T-helper 1 cell (primary cell): ENCODE data around the gene KLHDC7A.

Source experiments
- DNase-seq, 5 donors: peaks; one replicate each; pipeline ENCODE4 v3.0.0-alpha.2; 2012 to 2020

The KLHDC7A gene

DNA sequence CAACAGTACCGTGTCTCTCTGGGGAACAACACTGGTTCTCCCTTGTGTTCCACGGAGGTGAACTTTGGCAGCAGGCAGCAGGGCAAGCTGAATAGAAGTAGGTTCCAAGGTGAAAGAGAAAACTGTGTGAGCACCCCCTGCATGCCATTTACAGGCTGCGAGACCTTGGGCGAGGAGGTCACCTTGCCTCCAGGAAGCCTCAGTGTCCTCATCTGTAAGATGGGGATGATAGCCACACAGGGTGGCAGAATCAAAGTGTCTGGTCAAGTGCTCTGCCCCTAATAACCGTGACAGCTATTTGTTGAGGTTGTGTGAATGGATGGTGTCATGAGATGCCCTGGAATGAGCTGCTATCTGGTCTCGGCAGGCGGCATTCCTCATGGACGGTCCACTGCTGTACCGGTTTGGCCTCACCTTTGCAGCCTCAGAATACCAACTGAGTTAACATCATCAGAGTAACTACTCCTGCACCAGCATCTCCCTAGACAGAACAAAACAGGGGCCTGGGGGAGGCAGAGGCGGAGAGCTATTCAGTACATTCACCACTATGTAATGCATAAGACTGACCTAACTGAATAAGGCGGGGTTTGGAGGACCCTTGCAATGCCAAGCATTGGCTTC lies 7.4 kb upstream of the KLHDC7A start:
- DNase-seq: no peak

DNA sequence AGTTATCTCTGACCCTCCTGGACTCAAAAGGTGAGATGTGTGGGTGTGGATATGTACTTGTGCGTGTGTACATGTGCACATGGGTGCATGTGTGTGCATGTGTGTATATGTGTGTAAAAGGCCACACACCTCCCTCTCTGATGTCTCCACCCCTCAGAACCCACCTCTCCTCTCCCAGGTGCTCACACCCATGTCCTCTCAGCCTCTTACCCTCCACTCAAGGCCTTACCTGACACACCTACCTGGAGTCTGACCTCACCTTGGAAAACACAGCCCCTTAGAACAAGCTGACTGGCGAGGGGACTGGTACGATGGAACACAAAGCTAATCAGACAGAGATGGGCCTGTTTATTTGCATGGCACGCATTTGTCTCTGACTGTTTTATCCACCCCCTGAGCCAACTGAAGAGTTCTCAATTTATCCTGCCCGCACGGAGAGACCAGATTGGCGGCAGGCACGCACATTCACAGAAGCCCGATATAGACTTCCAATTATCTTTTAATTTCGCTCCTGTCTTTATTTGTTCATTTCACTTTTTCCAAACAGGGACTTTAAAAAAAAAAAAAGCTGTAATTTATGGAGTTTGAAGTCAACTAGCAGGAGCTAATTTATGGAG lies 6.1 kb upstream of the KLHDC7A start:
- no peak for DNase-seq

DNA sequence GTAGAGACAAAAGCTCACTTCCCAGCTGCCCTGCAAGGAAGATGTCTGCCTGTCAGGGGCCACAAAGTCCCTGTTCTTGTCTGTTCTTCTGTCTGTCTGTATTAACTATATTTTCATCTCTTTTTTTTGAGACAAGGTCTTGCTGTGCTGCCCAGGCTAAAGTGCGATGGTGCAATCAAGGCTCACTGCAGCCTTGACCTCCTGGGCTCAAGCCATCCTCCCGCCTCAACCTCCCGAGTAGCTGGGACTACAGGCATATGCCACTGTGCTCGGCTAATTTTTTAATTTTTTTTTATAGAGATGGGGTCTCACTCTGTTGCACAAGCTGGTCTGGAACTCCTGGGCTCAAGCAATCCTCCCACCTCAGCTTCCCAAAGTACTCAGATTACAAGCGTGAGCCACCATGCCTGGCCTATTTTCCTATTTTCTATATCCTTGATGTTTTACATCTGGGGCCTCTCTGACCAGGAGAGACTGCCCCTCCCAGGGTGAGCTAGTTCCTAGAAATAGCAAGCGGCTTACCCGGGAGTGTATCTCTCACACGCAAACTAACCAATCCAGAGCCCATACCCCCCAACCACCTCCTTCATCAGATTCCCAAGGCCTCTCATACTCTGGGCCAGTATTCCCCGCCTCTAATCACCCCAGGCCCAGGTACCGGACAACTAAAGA lies 5.4 kb upstream of the KLHDC7A start:
- no peak for DNase-seq

DNA sequence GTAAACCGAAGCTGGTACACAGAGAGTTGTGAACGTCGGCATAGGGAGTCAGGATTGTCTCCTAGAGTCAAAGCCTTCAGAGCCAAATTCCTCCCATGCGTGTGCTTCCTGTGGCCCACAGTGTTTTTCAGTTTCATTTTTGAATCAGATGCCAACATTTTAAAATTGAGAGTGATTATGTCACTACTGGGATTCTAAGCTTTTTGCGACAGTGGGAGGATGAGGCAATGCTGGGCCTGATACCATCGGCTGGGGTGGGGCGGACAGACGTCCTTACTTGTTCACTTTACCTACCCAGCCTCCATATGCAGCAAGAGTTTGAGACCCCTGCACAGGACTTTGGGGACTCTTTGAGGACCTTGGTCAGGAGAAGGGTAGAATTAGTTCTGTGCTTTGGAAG lies 1.3 kb upstream of the KLHDC7A start:
- peak in 1 of 5 donors; percentile 19 for DNase-seq

DNA sequence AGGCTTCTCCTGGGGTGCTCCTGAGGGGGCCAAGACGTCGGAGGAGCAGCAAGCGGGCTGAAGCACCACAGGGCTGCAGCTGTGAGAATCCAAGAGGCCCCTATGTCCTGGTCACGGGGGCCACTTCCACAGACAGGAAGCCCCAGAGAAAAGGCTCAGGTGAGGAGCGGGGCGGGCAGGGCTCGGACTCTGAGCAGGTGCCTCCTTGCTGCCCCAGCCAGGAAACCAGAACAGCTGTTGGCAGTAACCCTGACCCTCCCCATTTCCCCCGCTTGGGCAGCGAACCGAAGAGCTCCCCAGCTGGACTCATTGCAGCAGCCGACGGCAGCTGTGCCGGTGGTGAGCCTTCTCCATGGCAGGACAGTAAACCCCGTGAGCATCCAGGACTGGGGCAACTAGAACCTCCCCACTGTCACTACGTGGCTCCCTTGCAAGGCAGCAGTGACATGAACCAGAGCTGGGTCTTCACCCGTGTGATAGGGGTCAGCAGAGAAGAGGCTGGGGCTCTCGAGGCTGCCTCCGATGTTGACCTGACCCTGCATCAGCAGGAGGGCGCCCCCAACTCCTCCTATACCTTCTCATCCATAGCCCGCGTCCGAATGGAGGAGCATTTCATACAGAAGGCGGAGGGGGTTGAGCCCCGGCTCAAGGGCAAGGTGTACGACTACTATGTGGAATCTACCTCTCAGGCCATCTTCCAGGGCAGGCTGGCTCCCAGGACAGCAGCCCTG lies 625 bp downstream of the KLHDC7A start:
- DNase-seq: no peak

DNA sequence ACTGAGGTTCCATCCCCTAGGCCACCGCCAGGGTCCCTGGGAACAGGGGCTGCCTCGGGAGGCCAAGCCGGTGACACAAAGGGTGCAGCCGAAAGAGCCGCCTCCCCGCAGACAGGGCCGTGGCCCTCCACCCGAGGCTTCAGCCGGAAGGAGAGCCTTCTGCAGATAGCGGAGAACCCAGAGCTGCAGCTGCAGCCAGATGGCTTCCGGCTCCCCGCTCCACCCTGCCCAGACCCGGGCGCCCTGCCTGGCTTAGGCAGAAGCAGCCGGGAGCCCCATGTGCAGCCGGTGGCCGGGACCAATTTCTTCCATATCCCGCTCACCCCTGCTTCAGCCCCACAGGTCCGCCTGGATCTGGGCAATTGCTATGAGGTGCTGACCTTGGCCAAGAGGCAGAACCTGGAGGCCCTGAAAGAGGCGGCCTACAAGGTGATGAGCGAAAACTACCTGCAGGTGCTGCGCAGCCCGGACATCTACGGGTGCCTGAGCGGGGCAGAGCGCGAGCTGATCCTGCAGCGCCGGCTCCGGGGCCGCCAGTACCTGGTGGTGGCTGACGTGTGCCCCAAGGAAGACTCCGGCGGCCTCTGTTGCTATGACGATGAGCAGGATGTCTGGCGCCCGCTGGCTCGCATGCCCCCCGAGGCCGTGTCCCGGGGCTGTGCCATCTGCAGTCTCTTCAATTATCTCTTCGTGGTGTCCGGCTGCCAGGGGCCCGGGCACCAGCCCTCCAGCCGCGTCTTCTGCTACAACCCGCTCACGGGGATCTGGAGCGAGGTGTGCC lies 1.4 kb downstream of the KLHDC7A start:
- no peak for DNase-seq

DNA sequence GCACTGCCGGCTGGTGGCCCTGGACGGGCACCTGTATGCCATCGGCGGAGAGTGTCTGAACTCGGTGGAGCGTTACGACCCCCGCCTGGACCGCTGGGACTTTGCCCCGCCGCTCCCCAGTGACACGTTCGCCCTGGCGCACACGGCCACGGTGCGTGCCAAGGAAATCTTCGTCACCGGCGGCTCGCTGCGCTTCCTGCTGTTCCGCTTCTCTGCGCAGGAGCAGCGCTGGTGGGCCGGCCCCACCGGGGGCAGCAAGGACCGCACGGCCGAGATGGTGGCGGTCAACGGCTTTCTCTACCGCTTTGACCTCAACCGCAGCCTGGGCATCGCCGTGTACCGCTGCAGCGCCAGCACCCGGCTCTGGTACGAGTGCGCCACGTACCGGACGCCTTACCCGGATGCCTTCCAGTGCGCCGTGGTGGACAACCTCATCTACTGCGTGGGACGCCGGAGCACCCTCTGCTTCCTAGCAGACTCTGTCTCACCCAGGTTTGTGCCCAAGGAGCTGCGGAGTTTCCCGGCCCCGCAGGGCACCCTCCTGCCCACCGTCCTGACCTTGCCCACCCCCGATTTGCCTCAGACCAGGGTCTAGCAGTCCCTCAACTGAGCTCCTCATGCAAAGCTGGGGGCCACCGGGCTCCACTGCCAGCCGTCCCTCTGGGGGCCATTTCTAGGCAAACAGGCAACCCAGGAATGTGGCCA lies 2.1 kb downstream of the KLHDC7A start:
- no peak for DNase-seq

DNA sequence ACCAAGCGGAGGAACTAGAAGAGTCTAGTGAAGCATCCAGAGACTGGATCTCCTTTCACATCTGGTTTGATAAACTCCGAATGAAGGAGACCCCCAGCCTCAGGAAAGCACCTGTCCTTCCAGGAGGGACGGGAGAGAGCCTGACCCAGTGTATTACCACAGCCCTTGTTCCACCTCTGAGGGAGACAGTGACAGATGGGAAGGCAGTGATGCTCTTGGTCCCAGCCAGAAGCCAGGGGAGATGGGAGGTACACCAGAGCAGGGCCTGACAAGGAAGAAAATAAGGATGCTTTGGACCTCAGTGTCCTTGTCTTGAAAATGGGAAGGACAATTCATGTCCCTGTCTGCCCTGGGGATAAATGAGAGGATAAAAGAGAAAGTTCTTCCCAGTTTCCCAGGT lies 3.5 kb downstream of the KLHDC7A start:
- DNase-seq: no peak

DNA sequence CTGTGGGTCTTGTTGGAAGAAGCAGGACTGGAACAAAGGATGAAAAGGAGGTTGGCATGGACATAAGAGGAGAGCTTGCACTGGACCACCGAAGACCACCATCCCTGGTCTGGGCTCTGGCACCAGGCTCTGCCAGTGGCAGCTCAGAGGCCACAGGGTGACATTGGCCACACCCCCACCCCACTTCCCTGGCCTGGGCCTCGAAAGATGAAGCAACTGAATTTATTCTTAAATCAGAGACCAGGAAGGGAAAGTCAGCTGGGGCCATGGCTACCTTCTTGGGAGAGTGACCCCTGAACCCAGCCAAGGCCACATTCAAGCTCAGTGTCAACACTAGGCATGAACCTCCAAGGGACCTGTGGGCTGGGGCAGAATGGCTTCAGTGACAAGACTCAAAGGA lies 4.0 kb downstream of the KLHDC7A start:
- no peak for DNase-seq

DNA sequence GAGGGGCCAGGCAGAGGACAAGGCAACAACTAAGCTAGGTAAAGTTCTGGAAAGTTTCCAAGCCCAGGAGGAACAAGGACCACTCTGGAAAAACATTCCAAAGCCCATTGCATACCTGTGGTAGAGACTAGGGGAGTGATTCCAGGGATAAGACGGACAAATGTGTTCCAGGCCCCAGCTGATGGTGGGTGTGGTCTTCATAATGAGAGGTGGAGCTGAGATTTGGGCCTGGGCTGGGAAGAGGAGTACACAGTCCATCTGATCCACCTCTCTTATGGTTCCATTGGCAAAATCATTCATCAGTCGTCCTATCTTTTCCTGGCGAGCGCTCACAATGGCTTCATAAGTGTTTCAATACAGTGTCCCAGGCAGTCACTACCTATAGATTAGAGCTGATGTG lies 4.5 kb downstream of the KLHDC7A start:
- DNase-seq: no peak

DNA sequence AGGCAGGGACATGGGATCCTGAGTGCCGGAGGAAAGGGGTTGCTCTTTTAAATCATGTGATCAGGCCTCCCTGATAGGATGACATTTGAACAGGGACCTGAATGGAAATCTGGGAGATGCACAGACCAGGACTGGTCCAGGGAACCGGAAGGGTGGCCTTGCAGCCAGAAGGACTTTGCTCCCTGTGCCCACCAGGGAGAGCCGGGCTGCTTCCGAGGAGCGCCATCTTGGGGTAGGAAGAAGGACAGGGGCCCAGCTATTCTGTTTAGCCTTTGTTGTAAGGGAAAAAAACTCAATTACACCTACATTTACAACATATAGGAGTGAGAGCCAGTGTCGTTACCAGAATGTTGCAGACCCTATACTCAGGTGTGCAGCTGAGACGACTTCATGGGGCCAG lies 5.5 kb downstream of the KLHDC7A start:
- DNase-seq: no peak

DNA sequence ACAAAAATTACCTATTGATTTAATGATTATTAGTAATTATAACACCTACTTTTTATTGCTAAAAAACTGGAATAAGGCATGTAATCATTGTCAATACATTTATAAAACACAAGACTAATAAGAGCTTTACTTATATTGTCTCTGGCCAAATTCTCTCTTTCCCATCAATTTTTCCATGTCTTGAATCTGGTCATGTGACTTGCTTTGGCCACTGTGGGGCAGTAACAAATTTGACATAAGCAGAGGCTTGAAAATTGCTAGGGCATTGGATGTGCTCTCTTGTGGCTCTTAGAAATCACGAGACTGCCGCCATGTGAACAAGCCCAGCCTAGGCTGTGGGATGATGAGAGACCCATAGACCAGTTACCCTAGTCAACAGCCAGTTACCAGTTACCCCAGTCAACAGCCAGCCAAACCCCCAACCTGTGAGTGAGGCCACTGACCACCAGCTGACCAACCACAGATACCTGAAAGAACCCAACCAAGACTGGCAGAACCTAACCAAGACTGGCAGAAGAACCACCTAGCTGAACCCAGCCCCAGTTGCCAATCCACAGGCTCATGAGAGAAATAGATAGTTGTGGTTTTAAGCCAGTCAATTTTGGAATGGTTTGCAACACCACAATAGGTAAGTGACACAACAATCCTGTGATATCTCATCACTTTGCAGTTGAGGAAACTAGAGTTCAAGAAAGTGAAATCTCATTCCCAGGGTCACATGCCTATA lies 8.8 kb downstream of the KLHDC7A start:
- DNase-seq: no peak

DNA sequence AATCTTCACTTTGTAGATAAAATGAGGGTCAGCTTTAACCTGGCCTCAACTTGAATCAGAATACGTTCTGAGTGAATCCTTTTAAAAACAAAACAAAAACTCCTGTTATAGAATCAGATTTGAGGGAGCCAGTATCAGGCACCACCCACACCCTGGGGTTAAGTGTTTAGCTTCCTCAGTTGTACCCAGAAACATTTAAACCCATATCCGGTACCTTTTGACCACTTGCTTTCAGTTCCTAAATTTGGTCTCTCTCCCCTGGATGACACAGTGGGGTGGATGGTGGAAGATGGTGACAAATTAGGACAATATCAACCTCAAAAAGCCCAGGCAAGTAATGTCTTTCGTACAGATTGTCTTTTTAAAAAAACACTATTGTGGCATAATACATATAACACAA lies 10.4 kb downstream of the KLHDC7A start:
- no peak for DNase-seq

DNA sequence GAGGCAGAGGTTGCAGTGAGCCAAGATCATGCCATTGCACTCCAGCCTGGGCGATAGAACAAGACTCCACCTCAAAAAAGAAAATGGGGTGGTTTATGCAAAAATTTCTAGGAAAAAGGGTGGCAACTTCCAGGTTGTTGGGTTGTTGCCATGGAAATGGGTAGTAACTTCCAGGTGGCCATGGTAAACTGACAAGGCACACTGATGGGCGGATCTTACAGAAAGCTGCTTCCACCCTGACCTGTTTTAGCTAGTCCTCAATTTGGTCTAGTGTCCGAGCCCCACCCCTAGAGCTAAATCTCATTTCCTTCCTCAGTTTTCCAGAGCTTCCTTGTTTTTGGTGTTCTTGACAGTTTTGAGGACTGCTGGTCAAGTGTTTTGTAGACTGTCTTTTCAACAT lies 13.6 kb downstream of the KLHDC7A start:
- DNase-seq: no peak

DNA sequence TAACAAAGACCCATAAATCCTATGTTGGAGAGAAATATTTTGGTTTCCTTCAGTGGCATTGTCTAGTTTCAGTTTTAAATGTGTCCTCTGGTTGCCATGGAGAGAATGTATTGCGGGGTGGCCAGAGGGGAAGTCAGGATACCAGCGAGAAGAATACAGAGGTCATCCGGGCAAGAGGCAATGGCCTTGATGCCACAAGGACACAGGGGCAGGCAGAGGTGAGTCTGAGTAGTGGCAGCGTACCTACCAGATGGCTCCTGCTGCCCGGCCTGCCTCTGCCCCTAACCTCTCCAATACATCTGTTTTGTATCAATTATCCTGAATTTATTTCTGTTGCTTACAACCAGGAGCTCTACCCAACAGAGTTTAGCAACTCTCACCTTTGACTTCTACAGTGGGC lies 14.9 kb downstream of the KLHDC7A start:
- no peak for DNase-seq

DNA sequence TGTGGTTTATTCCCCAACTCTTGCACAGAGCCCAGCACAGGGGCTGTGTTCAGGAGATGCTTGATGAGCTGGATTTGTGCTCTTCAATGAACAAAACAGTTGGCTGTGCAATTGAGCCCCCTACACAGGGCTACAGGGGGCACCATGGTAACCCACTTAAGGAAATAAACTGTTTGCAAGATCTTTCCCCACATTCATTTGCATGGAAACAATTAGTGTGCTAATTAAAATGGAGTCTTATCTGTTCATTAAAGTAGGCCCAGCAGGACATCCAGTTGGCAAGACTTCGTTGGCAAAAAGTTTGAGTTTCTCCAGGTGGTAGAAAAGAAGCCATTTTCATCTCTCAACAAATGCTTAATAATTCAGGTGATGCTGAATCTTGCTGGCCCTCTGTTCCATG lies 15.3 kb downstream of the KLHDC7A start:
- no peak for DNase-seq

DNA sequence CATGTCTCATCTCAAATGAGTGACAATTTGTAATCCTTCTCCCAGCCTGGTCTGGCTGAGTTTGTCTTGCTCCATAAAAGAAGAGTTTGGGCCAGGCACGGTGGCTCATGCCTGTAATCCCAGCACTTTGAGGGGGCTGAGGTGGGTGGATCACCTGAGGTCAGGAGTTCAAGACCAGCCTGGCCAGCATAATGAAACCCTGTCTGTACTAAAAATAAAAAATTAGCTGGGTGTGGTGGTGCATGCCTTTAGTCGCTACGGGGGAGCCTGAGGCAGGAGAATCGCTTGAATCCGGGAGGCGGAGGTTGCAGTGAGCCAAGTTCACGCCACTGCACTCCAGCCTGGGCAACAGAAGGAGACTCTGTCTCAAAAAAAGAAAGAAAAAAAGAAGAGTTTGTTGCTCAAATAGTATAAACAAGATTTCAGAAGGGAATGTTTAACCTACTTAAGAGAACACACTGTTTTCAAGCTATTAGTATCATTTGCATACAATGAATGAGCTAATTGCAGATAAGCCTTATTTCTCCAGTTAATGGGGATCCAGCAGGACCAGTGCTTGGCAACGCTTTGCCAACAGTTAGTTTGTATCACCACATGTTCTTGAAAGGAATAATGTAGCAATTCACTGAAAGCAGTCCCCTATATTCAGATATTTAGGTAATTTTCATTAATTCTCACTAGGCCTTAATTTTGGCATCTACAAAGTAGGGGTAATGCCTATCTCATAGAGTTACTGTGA lies 15.9 kb downstream of the KLHDC7A start:
- no peak for DNase-seq

DNA sequence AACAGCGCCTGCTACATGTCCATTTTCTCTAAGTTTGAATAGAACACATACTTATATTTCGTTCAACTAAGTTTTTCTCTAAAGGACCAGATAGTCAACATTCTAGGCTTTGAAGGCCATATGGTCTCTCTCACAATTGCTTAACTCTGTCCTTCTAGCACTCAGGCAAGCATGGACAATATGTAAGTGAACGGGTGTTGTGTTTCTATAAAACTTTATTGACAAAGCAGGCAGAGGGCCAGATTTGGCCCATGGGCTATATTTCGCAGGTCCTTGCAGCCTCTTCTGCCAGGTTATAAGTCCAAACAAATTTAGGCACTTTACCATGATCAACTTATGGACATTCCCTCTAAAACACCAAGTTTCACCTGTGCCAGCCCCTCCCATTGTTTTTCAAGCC lies 21.1 kb downstream of the KLHDC7A start:
- no peak for DNase-seq

DNA sequence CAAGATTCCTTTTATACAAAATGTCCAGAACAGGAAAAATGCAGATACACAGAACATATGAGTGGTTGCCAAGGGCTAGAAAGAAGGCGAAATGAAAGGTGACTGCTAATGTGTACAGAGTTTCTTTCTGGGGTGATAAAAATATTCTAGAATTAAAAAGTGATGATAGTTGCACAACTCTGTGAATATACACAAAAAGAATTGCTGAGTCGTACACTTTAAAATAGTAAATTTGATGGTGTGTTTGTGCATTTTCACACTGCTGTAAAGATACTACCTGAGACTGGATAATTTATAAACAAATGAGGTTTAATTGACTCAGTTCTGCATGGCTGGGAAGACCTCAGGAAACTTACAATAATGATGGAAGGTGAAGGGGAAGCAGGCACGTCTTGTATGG lies 23.9 kb downstream of the KLHDC7A start:
- no peak for DNase-seq

DNA sequence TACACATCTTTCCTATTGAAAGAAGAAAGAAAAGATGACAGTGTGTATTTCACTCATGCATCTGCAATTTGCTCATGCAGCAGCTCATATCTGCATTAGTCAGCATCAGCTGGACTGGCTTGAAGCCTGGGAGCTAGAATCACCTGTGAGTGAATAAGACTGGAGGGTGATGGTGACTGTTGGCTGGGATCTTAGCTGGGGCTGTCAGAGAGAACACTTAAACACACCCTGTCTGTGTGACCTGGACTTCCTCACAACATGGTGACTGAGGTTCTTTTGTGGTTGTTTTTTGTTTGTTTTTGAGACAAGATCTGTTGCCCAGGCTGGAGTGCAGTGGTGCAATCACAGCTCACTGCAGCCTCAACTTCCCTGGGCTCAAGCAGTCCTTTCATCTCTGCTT lies 24.9 kb downstream of the KLHDC7A start:
- no peak for DNase-seq

DNA sequence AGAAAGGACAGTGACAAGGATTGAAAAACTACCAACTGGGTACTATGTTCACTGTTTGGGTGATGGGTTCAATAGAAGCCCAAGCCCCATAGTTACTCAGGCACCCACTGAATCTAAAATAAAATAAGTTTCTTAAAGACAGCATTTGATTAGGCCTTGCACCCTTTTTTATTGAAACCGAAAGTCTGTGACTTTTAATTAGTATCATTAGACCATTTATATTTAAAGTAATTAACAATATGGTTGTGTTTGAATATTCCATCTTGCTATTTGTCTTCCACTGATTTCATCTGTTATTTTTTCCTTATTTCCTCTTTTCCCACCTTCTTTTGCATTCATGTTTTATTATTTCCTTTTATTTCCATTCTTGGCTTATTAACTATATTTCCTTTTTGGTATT lies 27.4 kb downstream of the KLHDC7A start:
- no peak for DNase-seq
